Activated naive CD4-positive, alpha-beta T cell treated with anti-CD3 and anti-CD28 coated beads, Interleukin-2, amount 50 U/mL, for 72 hours (primary cell): ENCODE results near the gene PRAMEF1. TPM values are rescaled to one million over a fixed set of nuclear protein-coding genes. Genes with fewer than 3 reads are reported as not detected.
"Not testable (repeated sequence)": the region's sequence is repeated elsewhere in the genome, so short reads cannot be mapped to it uniquely, and the experiment has no call there.

Experiments
- ATAC-seq, 2 donors: fragments of 150-1000 bp; cut with Tn5 transposase; 2 replicates each; pipeline ENCODE4 v1.10.0; 2021; ENCODE audit warnings: mild to moderate bottlenecking in 2 of 2, moderate library complexity in 2 of 2
- DNase-seq, 2 donors: peaks; one replicate each; pipeline ENCODE4 v3.0.0; 2021 to 2022; ENCODE audit warnings: low spot score in 2 of 2
- H3K27ac Mint-ChIP-seq, 2 donors: one replicate each; pipeline ENCODE4 v1.8.0; 2022; ENCODE audit warnings: mild to moderate bottlenecking in 2 of 2, mixed read lengths in 2 of 2
- H3K36me3 Mint-ChIP-seq, 2 donors: one replicate each; pipeline ENCODE4 v1.8.0; 2022; ENCODE audit warnings: mixed read lengths in 2 of 2
- H3K9me3 Mint-ChIP-seq, 2 donors: one replicate each; pipeline ENCODE4 v1.8.0; 2022; ENCODE audit warnings: mixed read lengths in 2 of 2
- total RNA-seq, 2 donors: library from RNA; stranded (reverse); gene quantifications; one replicate each; pipeline ENCODE4 v1.2.3, GENCODE V29; 2022

The PRAMEF1 gene
- total RNA-seq, 2 donors from 2014 or later: not detected

DNA sequence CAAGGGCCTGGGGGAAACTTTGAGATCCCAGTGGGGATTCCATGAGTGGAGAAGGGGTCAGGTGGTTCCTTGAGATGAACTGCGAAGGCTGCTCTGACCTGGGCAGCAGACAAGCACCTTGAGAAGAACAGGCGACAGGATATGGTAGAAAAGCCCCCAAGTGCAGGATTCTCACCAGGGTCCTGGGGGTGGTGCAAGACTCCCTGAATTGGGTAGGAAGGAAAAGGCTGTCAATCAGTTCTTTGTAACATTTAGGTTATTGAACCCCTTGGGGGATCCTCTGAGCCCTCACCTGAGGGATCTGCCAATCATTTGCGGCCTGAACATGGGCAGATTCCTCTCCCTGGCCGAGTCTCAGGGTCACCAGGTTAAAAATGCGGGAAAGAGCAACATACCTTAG is 20.0 kb upstream of the PRAMEF1 start:
- H3K9me3 Mint-ChIP-seq: no peaks in the 10 kb centered on the region

DNA sequence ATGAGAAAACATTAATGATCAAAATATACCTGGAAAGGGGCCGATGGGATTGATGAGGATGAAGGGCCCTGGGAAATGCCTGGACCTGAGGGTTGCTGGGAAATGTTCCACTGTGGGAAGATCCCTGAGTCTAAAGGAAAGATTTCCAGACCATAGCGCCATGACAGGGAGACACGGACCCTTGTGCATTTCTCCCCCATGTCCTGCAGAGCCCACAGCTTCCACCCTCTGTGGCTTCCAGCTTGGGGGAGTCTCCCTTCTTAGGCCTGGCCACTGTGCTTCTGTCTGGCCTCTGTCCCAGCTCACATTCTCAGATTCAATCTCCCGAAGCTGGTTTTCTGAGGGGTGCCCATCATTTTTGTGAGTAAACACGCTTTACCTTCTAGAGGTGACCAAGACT is 18.7 kb upstream of the PRAMEF1 start:
- ATAC-seq (no peak), DNase-seq (no peak)
- H3K36me3 Mint-ChIP-seq: no peaks in the 10 kb centered on the region
- H3K27ac Mint-ChIP-seq: no peak overlapping the region
- H3K9me3 Mint-ChIP-seq: no peaks in the 10 kb centered on the region

More for the DNA sequence above, 20.0 kb upstream of the PRAMEF1 start:
- DNase-seq (no peak), ATAC-seq (no peak)
- Mint-ChIP-seq H3K27ac (no peak overlapping the region), H3K36me3 (no peaks in the 10 kb centered on the region)

DNA sequence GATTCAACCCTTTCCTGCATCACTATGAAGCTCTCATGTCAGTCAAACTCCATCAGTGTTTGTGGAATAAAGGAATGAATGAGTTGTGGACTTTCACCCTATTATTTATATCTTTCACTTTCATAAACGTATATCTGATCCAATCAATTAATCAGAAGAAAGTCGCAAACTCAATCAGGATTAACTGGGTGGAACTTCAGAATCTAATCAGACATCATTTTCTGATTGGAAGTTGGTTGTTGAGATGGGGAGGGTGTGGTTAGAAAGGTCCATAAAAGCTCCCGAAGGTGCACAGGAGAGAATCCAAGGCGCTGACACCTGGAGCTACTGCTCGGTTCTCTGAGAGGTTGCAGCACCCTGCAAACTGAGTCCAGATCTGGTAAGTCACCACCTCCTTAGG is 17.8 kb upstream of the PRAMEF1 start, which contains the start of gene PRAMEF12:
Gene PRAMEF12, plus strand, starts transcription at position 301 of the 400 bp plus-strand sequence. CDS start 1,130 bp downstream, outside the sequence.
- no peak for ATAC-seq
- Mint-ChIP-seq H3K9me3 (no peaks in the 10 kb centered on the region), H3K27ac (peak within 1 kb of the TSS in 1 of 2 donors; percentile 46), H3K36me3 (no peaks in the 10 kb centered on the region)
- DNase-seq: no peak

DNA sequence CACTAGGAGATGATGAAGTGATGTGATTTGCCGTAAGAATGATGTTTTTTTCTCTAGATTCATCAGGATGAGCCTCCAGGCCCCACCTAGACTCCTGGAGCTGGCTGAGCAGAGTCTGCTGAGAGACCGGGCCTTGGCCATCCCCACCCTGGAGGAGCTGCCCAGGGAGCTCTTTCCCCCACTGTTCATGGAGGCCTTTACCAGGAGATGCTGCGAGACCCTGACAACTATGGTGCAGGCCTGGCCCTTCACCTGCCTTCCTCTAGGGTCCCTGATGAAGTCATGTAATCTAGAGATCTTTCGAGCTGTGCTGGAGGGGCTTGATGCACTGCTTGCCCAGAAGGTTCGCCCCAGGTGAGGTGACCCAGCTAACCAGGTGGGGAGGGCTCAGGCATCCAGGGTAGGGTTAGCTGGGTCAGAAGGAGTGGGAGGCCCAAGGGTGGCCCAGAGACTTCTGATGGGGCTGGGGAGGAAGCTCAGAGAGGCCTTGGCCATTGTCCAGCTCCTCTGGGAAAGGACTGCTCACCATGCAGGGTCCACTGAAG is 16.3 kb upstream of the PRAMEF1 start:
- Mint-ChIP-seq H3K36me3 (no peaks in the 10 kb centered on the region), H3K9me3 (no peaks in the 10 kb centered on the region), H3K27ac (no peak overlapping the region)
- ATAC-seq: no peak
- DNase-seq: no peak

DNA sequence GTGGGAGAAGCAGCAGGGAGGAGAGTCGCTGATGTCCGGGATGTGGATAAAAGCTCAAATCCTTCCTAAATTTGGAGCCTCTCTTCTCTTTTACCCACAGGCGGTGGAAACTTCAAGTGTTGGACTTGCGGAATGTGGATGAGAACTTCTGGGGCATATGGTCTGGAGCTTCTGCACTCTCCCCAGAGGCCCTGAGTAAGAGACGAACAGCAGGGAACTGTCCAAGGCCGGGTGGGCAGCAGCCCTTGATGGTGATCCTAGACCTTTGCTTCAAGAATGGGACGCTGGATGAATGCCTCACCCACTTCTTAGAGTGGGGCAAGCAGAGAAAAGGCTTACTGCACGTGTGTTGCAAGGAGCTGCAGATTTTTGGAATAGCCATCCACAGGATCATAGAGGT is 15.8 kb upstream of the PRAMEF1 start:
- H3K9me3 Mint-ChIP-seq: no peaks in the 10 kb centered on the region
- DNase-seq (no peak), ATAC-seq (no peak)
- H3K27ac Mint-ChIP-seq: no peak overlapping the region
- H3K36me3 Mint-ChIP-seq: no peaks in the 10 kb centered on the region

DNA sequence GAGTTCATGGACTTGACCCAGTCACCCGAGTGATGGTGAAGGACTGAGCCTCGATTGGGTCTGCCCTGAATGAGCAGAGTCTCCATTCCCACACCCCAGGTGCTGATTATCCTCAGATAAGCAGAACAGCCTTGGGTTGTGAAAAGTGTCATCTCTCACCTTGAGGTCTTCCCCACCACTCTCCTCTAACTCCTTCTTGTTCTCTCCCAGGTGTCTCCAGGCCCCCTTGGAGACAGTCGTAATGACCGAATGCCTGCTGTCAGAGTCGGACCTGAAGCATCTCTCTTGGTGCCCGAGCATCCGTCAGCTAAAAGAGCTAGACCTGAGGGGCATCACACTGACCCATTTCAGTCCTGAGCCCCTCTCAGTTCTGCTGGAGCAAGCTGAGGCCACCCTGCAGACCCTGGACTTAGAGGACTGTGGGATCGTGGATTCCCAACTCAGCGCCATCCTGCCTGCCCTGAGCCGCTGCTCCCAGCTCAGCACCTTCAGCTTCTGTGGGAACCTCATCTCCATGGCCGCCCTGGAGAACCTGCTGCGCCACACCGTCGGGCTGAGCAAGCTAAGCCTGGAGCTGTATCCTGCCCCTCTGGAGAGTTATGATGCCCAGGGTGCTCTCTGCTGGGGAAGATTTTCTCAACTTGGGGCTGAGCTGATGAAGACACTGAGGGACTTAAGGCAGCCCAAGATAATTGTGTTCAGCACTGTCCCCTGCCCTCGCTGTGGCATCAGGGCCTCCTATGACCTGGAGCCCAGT is 14.2 kb upstream of the PRAMEF1 start:
- H3K36me3 Mint-ChIP-seq: no peaks in the 10 kb centered on the region
- H3K9me3 Mint-ChIP-seq: no peaks in the 10 kb centered on the region
- ATAC-seq (no peak), DNase-seq (no peak)
- no peak overlapping the region for H3K27ac Mint-ChIP-seq

DNA sequence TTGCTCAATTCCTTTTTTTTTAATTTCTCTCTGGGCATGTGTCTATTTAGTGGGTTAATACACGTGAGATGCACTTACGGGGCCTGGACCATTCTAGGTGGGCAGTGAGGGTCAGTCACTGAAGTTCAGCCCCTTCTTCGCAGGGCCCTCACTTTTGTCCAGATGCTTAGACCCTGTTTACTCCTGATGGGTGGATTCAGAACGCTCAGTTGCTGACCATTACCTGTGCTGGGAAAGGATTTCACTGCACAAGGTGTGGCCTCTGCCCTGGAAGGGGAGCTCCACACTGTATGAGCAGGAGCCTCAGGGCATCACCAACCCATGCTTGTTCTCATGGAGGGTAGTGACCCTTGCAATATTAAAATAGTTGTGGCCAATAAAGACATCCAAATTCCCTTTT is 13.1 kb upstream of the PRAMEF1 start:
- H3K27ac Mint-ChIP-seq: no peak overlapping the region
- ATAC-seq (no peak), DNase-seq (no peak)
- peaks cover 0 to 2% of the 10 kb centered on the region in 2 donors for H3K36me3 Mint-ChIP-seq
- H3K9me3 Mint-ChIP-seq: peaks cover 0 to 1% of the 10 kb centered on the region in 2 donors

DNA sequence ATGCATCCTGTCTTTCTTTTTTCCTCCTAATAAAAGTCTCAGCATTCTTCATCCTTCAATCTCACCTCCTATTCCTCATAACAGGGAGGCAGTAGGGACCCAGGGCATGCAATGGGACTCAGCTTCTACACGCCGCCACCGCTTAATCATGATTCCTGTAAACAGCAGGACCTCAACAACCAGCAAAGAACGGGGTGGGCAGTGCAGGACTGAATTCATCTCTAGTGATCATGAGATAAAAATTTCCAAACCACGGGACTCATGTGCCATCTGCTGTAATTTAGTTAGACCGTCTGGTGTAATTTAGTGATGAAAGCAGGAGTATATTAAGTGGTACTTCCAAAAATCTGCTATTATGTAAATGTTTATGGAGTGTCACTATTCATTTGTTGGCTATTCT is 12.3 kb upstream of the PRAMEF1 start:
- H3K36me3 Mint-ChIP-seq: peaks cover 0 to 10% of the 10 kb centered on the region in 2 donors
- H3K27ac Mint-ChIP-seq: no peak overlapping the region
- DNase-seq (no peak), ATAC-seq (no peak)
- H3K9me3 Mint-ChIP-seq: peaks cover 0 to 8% of the 10 kb centered on the region in 2 donors

DNA sequence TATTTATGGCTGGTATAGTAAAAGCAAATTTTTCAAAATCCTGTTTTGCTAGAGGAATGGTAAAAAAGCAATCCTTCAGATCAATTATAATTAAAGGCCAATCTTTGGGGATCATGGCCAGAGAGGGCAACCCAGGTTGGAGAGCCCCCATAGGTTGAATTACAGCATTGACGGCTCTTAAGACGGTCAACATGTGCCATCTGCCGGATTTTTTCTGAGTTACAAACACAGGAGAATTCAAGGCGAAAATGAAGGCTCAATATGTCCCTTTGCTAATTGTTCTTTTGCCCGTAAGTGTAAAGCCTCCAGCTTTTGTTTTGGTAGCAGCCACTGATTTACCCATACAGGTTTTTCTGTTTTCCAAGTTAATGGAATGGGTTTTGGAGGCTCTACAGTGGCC is 9.7 kb upstream of the PRAMEF1 start:
- DNase-seq, H3K27ac Mint-ChIP-seq, ATAC-seq: not testable (repeated sequence)
- peaks cover 9 to 21% of the 10 kb centered on the region in 2 donors for H3K36me3 Mint-ChIP-seq
- peaks cover 9 to 17% of the 10 kb centered on the region in 2 donors for H3K9me3 Mint-ChIP-seq

DNA sequence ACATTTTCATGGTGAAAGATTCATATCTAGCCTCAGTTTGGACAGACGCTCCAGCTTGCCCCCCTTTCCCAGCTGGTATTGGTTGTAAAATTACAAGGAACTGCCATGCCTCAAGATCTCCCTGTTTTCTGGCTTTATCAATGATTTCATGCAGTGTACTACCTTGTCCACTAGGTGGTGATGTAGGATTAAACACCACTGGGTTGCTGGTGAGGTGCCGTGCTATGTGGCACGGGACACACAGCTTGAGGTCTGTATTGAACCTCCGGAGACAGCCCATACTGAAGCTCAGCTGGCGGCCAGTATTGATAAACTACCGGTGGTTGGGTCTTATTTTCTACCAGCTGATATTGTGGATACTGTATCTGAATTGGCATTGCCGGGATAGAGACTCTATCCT is 7.4 kb upstream of the PRAMEF1 start:
- H3K9me3 Mint-ChIP-seq: peaks cover 9 to 17% of the 10 kb centered on the region in 2 donors
- H3K36me3 Mint-ChIP-seq: peaks cover 9 to 21% of the 10 kb centered on the region in 2 donors
- not testable (repeated sequence) for H3K27ac Mint-ChIP-seq, ATAC-seq
- DNase-seq: peak in 1 of 2 donors; percentile 10

DNA sequence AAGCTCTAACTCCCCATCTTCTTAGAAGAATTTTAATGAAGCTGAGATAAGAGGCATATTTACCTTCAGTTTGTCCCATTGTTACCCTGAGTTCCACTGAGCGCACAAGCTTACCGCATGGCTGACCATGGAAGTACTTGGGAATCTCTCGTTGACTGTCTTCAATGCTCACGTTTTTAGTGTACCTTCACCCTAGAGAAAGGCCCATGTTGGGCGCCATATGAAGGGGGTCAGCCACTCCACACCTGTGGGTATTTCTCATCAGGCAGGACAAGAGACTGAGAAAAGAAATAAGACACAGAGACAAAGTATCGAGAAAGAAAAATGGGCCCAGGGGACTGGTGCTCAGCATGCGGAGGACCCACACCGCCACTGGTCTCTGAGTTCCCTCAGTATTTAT is 6.5 kb upstream of the PRAMEF1 start:
- Mint-ChIP-seq H3K36me3 (peaks cover 9 to 21% of the 10 kb centered on the region in 2 donors), H3K9me3 (peaks cover 9 to 17% of the 10 kb centered on the region in 2 donors)
- ATAC-seq, DNase-seq, H3K27ac Mint-ChIP-seq: not testable (repeated sequence)

DNA sequence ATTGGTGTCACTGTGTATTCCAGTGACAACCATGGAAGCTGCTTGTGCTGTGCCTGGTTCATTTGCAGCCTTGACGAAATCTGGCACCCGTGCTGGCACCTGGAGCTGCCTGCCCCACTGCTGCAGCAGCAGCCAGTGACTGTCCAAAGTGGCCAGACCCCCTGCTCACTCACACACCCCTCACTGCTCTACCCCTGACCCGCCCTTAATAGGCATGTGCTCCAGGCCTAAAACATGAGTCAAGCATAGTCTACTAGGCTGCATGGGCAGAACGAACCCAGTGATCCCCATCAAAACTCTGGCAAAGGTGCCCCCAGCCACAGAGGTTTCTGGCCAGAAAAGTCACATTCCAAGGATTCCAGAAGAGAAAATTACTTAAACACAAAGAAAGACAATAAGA is 7.7 kb downstream of the PRAMEF1 start:
- Mint-ChIP-seq H3K27ac (no peak overlapping the region), H3K36me3 (no peaks in the 10 kb centered on the region), H3K9me3 (no peaks in the 10 kb centered on the region)
- no peak for DNase-seq
- ATAC-seq: no peak

DNA sequence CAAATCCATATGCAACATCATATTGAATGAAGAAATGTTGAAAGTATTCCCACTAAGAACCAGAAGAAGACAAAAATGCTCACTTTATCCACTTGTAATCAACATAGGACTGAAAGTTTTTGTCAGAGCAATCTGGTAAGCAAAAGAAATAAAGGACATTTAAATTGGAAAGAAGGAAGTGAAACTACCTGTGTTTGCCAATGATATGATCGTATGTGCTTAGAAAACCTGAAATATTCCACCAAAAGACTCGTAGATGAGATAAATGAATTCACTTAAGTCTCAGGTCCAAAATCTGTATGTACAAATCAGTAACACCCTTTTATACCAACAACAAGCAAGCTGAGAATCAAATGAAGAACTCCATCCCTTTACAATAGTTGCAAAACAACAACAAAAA is 8.5 kb downstream of the PRAMEF1 start:
- ATAC-seq (no peak), DNase-seq (no peak)
- peaks cover 0 to 2% of the 10 kb centered on the region in 2 donors for H3K36me3 Mint-ChIP-seq
- peaks cover 2 to 3% of the 10 kb centered on the region in 2 donors for H3K9me3 Mint-ChIP-seq
- no peak overlapping the region for H3K27ac Mint-ChIP-seq

DNA sequence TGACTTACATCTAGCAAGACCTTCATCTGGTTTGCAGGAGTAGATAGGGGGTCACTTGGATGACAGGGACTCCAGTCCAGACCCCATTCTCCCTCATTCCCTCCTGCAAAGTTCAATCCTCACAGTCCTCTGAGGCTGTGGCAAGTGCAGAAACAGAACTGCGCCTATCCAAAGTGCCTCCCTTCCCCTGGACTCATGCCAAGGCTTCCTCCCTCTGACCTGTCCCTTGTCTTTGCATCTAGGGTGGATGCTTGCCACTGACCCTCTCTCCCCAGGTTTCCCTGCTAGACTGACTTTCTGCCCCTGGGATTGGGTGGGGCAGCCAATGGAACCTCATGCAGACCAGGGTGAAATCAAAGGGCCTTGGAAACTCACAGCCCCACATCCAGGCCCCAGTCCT is 18.7 kb downstream of the PRAMEF1 start:
- DNase-seq: no peak
- Mint-ChIP-seq H3K9me3 (peaks cover 4% of the 10 kb centered on the region in 2 donors), H3K36me3 (peaks cover 4% of the 10 kb centered on the region in 2 donors), H3K27ac (peak overlapping the region in 1 of 2 donors; percentile 83)
- ATAC-seq: no peak

DNA sequence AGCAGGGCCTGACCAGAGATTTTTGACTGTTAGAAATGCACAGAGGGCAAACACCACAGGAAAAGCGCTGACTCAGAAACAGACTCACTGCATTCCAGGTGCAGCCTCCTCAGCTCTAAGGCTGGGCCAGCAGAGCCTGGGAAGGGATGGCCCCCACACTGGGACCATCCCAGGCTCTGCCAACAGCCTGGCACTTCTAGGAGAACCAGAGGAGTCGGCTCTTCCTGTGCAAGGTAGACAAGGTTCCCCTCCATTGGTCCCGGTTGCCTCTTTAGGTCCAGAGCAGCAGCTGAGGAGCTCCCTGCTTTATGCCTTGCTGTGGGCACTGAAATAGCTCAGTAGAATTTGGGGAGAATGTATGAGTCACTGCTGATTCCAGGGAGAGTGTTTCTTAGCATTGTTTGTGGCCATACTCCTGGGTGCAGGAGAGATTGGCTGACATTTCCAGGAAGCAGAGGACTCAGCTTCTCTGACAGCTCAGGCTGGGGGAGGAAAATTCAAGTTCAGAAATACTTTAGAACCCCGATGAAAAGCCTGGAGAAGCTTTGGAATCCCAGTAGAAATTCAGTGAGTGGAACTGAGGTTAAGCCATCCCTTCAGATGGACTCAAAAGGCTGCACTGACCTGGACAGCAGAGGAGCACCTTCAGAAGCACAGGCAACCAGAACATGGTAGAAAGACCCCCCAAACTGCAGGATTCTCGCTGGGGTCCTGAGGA is 19.7 kb downstream of the PRAMEF1 start:
- no peak for DNase-seq
- Mint-ChIP-seq H3K27ac (no peak overlapping the region), H3K36me3 (no peaks in the 10 kb centered on the region), H3K9me3 (no peaks in the 10 kb centered on the region)
- no peak for ATAC-seq

DNA sequence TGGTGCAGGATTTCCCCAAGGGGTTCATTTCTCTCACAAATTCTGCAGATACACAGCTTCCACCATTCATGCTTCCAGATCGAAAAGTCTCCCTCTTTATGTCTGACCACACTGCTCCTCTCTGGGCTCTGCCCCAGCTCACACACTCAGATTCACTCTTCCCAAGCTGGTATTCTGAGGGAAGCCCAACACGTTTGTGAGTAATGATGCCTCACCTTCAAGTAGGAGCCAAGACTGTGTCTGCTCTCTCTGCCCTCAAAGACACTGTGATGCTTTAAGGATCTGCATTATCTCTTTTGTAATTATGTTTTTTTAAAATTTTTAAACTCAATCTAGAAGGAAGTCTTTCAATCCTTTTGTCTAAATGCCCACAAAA is 20.2 kb downstream of the PRAMEF1 start:
- Mint-ChIP-seq H3K36me3 (no peaks in the 10 kb centered on the region), H3K27ac (peak overlapping the region in 1 of 2 donors; percentile 57), H3K9me3 (no peaks in the 10 kb centered on the region)
- no peak for DNase-seq
- ATAC-seq: no peak

DNA sequence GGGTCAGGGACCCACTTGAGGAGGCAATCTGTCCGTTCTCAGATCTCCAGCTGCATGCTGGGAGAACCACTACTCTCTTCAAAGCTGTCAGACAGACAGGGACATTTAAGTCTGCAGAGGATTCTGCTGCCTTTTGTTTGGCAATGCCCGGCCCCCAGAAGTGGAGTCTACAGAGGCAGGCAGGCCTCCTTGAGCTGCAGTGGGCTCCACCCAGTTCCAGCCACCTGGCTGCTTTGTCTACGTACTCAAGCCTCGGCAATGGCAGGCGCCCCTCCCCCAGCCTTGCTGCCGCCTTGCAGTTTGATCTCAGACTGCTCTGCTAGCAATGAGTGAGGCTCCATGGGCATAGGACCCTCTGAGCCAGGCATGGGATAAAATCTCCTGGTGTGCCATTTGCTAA is 27.9 kb downstream of the PRAMEF1 start:
- not testable (repeated sequence) for ATAC-seq, H3K9me3 Mint-ChIP-seq, H3K36me3 Mint-ChIP-seq, DNase-seq, H3K27ac Mint-ChIP-seq
